IPS-20b (cell line): ENCODE measurements around the gene SLC8A1.
"Not testable (repeated sequence)": the region's sequence is repeated elsewhere in the genome, so short reads cannot be mapped to it uniquely, and the experiment has no call there.

Source experiments
- H3K27ac ChIP-seq: one replicate; pipeline ENCODE4 v1.5.1; 2013; ENCODE audit warnings: low read length
- H3K27me3 ChIP-seq: 2 replicates; pipeline ENCODE4 v1.6.1; 2013; ENCODE audit warnings: mild to moderate bottlenecking, low read length, inconsistent platforms; ENCODE audit not compliant: insufficient read depth
- H3K36me3 ChIP-seq: 2 replicates; pipeline ENCODE4 v1.6.1; 2013; ENCODE audit warnings: low read depth, mild to moderate bottlenecking, inconsistent platforms, low read length, moderate library complexity; ENCODE audit not compliant: insufficient read depth
- H3K4me1 ChIP-seq: 2 replicates; pipeline ENCODE4 v1.6.1; 2013; ENCODE audit warnings: mild to moderate bottlenecking, control low read depth, inconsistent platforms, low read length, moderate library complexity; ENCODE audit not compliant: insufficient read depth
- H3K4me3 ChIP-seq: 2 replicates; pipeline ENCODE4 v1.5.1; 2013; ENCODE audit warnings: mild to moderate bottlenecking, low read length, inconsistent platforms
- H3K9ac ChIP-seq: 2 replicates; pipeline ENCODE4 v1.6.1; 2013; ENCODE audit warnings: low read depth, mild to moderate bottlenecking, inconsistent platforms, low read length, moderate library complexity
- H3K9me3 ChIP-seq: 2 replicates; pipeline ENCODE4 v1.6.1; 2013; ENCODE audit warnings: mild to moderate bottlenecking, low read depth, low read length, inconsistent platforms; ENCODE audit not compliant: insufficient read depth

SLC8A1 gene

DNA sequence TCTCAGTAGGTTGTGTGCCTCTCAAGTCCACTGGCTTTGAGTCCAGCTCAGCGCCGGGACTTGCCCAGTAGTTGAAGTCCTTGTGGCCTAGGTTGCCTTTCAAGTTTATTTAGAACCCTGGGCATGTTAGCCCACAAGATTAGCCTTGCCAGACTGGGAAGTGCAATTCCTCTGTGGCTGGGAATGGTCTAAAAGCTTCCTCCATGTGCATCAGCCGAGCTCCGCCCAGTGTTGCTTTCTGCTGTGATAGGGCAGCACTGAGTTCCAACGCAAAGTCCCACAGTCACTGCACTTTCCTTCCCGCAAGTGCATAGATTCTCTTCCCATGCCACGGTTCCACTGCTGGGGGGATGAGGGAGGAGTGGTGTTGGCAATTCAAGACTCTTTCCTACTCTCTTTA, 364.0 kb downstream of the SLC8A1 start:
- Histone ChIP-seq H3K4me3 (no peak overlapping the region), H3K9ac (no peak overlapping the region), H3K27ac (no peak overlapping the region), H3K27me3 (no peaks in the 10 kb centered on the region), H3K4me1 (no peaks in the 10 kb centered on the region), H3K36me3 (no peaks in the 10 kb centered on the region), H3K9me3 (no peaks in the 10 kb centered on the region)

DNA sequence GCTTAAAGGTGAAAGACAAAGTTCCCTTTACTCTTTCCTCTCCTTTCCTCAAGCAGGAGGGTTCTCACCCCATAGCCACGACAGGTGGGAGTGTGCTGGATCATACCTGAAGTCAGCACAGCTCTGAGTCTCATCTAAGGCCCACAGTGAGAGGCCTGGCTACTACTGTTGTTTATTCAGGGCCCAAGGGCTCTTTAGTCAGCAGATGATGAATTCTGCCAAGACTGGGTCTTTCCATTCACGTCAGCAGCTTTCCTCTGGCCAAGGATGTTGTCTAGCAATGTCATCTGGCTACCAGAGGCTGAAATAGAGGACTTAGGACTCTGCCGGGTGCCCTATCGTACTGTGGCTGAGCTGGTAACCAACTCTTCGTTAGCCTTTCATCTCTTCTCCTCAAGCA, 364.5 kb downstream of the SLC8A1 start:
- Histone ChIP-seq H3K27ac (no peak overlapping the region), H3K9me3 (no peaks in the 10 kb centered on the region), H3K4me1 (no peaks in the 10 kb centered on the region), H3K4me3 (no peak overlapping the region), H3K27me3 (no peaks in the 10 kb centered on the region), H3K9ac (no peak overlapping the region), H3K36me3 (no peaks in the 10 kb centered on the region)

DNA sequence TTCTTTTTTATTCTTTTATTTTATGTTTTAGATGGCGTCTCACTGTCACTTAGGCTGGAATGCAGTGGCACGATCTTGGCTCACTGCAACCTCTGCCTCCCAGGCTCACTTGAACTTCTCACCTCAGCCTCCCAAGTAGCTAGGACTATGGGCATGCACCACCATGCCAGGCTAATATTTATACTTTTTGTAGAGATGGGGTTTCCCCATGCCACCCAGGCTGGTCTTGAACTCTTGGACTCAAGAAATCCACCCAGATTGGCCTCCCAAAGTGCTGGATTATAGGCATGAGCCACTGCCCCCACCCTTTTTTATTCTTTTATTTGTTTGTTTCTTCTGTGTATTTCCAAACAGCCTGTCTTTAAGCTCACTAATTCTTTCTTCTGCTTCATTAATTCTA, 366.1 kb downstream of the SLC8A1 start:
- no peak overlapping the region for H3K4me3 ChIP-seq
- no peaks in the 10 kb centered on the region for H3K4me1 ChIP-seq
- H3K36me3 ChIP-seq: no peaks in the 10 kb centered on the region
- H3K9ac ChIP-seq: no peak overlapping the region
- 0 out of 2 replicates have a peak, but pooled peaks cover 3% of the 10 kb centered on the region for H3K9me3 ChIP-seq
- H3K27me3 ChIP-seq: no peaks in the 10 kb centered on the region
- no peak overlapping the region for H3K27ac ChIP-seq

DNA sequence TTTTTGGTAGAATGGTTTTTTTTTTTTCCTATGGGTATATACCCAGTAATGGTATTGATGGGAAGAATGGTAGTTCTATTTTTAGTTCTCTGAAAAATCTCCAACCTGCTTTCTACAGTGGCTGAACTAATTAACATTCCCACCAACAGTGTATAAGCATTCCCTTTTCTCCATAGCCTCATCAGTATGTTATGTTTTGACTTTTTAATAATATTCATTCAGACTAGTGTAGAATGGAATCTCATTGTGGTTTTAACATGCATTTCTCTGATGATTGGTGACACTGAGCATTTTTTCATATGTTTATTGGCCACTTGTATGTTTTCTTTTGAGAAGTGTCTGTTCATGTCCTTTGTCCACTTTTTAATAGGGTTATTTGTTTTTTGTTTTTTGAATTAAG, 378.6 kb downstream of the SLC8A1 start:
- H3K9me3 ChIP-seq, H3K4me3 ChIP-seq, H3K9ac ChIP-seq, H3K4me1 ChIP-seq, H3K27ac ChIP-seq, H3K36me3 ChIP-seq, H3K27me3 ChIP-seq: not testable (repeated sequence)

DNA sequence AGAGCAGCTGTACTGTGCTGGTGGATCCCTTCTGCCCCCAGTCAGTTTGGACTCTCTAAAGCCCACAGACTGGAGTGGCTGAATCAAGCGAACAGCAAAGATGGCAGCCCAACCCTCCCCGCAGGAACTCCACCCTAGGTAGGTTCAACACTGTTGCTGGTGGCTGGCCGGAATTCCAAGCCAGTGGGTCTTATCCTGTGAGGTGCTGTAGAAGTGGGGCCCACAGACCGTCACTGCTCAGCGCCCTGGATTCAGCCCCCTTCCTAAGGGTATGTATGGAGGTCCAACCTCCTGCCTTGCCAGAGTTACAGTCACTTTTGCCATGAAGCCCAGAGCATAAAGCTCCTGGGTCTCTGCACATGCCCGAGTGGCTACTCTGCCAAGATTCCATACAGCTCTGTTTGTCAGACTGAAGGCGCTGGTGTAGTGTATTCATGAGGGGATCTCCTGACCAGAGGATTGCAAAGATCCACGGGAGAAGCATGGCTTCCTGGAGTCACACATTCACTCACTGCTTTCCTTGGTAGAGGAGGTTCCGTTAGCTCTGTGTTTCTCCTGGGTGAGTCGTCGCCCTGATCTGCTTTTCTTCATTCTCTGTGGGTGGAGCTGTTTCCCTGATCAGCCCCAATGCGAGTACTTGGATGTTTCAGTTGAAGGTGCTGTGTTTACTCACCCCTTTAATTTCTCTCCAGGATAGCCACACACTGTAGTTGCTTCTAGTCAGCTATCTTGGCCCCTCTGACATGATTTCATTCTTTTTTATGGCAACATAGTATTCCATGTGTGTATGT, 379.3 kb downstream of the SLC8A1 start:
- no peaks in the 10 kb centered on the region for H3K9me3 ChIP-seq
- no peaks in the 10 kb centered on the region for H3K36me3 ChIP-seq
- H3K4me1 ChIP-seq: no peaks in the 10 kb centered on the region
- no peaks in the 10 kb centered on the region for H3K27me3 ChIP-seq
- no peak overlapping the region for H3K27ac ChIP-seq
- no peak overlapping the region for H3K4me3 ChIP-seq
- no peak overlapping the region for H3K9ac ChIP-seq

DNA sequence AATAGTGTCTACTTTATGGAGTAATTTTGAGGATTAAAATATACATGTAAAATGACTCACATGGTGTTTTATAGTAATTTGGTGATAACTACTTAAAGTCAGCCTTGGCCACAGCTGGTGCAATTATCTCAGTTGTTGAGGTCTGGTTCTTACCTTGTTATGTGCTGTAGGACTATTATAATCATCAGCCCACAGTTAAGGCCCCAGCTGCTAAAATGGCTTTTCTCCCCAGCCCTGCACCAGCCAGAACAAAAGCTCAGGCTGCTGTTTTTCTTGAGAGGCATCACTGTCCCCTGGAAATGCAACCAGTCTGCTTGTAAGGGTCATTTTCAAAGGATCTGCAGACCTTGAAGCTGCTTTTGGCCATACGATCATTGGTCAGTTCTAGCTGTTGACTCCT, 389.5 kb downstream of the SLC8A1 start:
- peaks cover 12% of the 10 kb centered on the region; the same call in 1 of the 2 replicates for H3K9me3 ChIP-seq

DNA sequence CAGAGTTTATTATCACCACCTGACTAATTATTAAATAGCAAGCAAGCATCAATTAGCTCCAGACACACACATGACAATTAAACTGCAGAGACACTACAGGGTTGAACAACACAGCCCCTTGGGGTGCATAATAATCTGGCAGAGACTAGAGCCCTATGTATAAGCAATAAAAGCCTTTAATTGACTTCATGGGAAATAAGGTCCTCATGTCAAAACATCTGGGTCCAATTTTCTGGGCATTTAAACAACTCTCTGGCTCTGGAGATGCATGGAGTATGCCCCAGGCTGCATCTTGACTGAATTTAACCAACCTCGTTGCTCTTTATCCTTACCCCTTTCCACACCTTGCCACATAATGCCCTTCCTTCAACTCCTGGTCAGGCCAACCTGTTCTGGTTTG, 402.1 kb downstream of the SLC8A1 start:
- H3K4me1 ChIP-seq: no peaks in the 10 kb centered on the region

More for the DNA sequence above, 389.5 kb downstream of the SLC8A1 start:
- H3K36me3 ChIP-seq: no peaks in the 10 kb centered on the region
- no peak overlapping the region for H3K4me3 ChIP-seq
- H3K27ac ChIP-seq: no peak overlapping the region
- H3K4me1 ChIP-seq: no peaks in the 10 kb centered on the region
- H3K27me3 ChIP-seq: no peaks in the 10 kb centered on the region
- H3K9ac ChIP-seq: no peak overlapping the region

DNA sequence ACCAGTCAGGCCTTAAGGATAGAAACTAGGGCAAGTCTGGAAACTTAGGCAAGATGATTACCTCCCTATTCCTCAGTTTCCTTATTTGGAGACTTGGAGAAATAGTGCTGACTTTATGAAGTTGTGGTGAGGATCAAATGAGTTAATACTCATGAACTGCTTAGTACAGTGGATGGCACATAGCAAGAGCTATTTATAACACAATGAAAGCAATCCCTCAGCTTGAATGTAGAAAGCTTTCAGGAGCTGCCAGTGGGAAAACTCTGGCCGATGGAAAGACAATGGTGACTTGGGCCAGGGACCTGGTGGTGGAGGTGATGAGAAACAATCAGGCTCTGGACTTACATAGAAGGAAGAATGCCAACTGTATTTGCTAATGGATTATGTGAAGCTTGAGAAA, 403.4 kb downstream of the SLC8A1 start:
- Histone ChIP-seq H3K4me1 (no peaks in the 10 kb centered on the region), H3K9me3 (no peaks in the 10 kb centered on the region), H3K9ac (no peak overlapping the region), H3K27me3 (no peaks in the 10 kb centered on the region), H3K4me3 (no peak overlapping the region), H3K36me3 (no peaks in the 10 kb centered on the region), H3K27ac (no peak overlapping the region)

More for the DNA sequence above, 402.1 kb downstream of the SLC8A1 start:
- Histone ChIP-seq H3K9me3 (no peaks in the 10 kb centered on the region), H3K27ac (no peak overlapping the region), H3K36me3 (no peaks in the 10 kb centered on the region), H3K9ac (no peak overlapping the region), H3K27me3 (no peaks in the 10 kb centered on the region), H3K4me3 (no peak overlapping the region)

DNA sequence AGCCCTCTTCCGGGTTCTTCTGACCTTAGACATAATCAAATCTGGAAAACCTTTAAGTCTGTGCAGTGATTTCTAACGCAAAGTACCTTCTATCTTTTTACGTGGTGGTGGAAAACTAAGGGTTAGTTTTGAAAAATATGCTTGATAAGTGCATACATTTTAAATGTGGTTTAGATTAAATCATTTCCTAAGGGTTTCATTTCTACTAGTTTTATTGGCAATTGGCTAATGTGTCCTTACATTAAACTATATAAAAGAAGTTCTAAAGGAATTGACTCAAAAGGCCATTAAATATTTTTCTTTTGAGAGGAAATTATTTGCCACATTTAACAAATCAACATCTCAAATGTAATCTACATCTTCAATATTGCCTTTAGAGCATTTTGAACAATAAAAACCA, 404.5 kb downstream of the SLC8A1 start:
- Histone ChIP-seq H3K4me3 (no peak overlapping the region), H3K4me1 (no peaks in the 10 kb centered on the region), H3K9me3 (no peaks in the 10 kb centered on the region), H3K27ac (no peak overlapping the region), H3K9ac (no peak overlapping the region), H3K27me3 (no peaks in the 10 kb centered on the region), H3K36me3 (no peaks in the 10 kb centered on the region)
